GM18507 (cell line): Measurements from ENCODE around the gene INPP4A.
"Not testable (repeated sequence)": the region's sequence is repeated elsewhere in the genome, so short reads cannot be mapped to it uniquely, and the experiment has no call there.

Experiments
- DNase-seq: peaks from one replicate; pipeline ENCODE4 v3.0.0; 2011; ENCODE audit warnings: low read depth; ENCODE audit not compliant: insufficient read length; ENCODE audit errors: extremely low spot score
- FAIRE-seq: peaks from 2 replicates; lab custom pipeline; 2011; peaks lifted over from hg19 to GRCh38; lab: Jason Lieb, UNC

INPP4A gene

DNA sequence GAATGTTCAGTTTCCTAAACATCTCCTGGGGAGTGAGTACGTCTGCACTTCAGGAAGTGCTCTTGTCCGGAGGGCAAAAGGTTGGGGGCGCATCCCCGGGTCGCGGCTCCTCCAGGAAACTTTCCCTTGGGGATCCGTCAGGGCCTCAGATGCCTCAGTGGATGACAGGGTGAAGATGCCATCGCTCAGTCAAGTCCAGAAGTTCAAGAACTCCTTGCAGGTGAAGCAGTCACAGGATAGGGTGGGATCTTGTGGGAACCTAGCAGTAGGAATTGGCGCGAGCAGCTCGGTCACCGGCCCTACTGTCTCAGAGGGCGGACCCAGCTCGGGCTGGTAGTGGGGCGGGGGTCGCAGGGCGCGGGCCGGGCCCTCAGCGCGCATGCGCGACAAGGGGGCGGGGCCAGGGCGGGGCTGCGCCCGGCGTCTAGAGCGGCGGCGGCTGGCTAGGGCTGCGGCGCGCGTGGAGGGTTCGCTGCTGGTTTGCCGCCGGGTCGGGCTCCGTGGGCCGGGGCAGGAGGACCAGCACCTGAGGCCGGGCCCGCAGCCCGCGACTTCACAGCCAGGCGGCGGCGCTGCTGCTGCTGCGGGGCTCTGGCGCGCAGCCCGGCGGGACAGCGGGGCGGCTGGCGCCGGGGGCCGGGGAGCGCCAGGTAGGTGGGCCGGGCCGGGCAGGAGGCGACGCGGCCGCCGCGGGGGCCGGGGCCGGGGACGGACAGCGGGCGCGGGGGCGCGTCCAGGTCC, at the start of gene INPP4A:
Gene INPP4A, plus strand, starts transcription at position 423 of the 741 bp plus-strand sequence. CDS start 75,191 bp downstream, outside the sequence.
- DNase-seq: peak; percentile 75
- FAIRE-seq: peak; percentile 62

- FAIRE-seq: no peak
- DNase-seq: no peak
These were observed 48.7 kb upstream of the INPP4A start for GRCh38 chr2:98395977-98396376.

GRCh38 chr2:98396745-98397355, 47.8 kb upstream of the INPP4A start:
- FAIRE-seq (no peak), DNase-seq (no peak)

- no peak for FAIRE-seq
These were observed 45.5 kb upstream of the INPP4A start for GRCh38 chr2:98399140-98399539.

GRCh38 chr2:98403878-98404277, 40.8 kb upstream of the INPP4A start:
- DNase-seq (no peak), FAIRE-seq (no peak)

More at GRCh38 chr2:98399140-98399539, 45.5 kb upstream of the INPP4A start:
- no peak for DNase-seq

DNA sequence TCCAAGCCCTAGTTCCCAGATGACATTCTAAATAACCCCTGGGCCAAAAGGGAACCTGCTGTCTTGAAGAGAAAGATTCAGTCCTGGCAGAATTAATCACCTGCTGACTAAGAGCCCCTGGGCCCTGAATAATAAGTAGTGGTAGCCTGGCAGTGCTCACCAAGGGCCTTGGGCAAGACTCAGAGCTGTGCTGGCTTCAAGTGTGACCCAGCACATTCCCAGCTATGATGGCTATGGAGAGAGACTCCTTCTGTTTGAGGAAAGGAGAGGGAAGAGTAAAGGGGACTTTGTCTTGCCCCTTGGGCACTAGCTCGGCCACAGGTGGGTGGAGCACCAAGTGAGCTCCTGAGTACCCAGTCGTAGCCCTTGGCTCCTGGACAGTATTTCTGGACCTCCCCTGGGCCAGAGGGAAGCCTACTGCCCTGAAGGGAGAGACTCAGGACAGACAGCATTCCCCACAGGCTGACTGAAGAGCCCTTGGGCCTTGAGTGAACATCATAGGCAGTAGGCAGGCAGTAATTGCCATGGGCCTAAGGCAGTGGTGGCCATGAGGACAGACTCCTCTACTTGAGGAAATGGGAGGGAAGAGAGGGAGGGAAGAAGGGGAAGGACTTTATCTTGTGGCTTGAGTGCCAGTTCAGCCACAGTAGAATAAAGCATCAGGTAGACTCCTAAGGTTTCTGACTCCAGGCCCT, 40.0 kb upstream of the INPP4A start:
- FAIRE-seq (no peak), DNase-seq (no peak)

- FAIRE-seq (no peak), DNase-seq (no peak)
These were observed 39.4 kb upstream of the INPP4A start for GRCh38 chr2:98405301-98405700.

GRCh38 chr2:98408155-98408554, 36.5 kb upstream of the INPP4A start:
- no peak for DNase-seq
- FAIRE-seq: no peak

DNA sequence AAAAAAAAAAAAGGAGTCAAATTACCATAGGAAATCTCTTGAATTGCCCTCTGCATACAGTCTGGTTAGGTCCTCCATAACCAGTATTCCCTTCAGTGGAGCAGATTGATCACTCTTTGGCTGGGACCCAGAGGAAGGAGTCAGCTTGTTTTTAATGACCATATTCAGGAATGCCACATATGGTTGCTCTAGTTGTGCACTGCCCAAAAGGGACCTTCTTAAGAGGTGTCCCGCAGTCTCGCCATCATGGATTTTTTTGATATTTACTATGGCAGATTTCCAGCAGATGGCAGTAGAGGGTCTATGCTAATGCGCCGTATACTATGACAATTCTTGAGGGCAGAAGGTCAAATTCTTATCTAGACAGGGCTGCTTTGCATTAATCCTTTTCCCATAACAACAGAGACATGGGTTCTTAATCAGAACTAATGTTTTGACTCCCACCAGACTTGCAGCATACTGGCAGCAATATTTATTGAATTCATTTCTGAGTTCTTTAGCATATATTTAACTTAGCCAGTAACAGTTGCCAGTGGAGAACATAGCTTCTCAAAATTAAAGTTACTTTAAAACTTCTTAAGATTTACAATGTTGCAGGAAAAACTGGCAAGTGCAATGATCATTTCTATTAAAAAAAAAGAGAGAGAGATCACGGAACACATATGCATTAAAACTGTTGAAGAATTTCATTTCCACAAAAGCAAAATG, 31.8 kb upstream of the INPP4A start:
- peak; percentile 23 for DNase-seq

GRCh38 chr2:98414246-98414645, 30.4 kb upstream of the INPP4A start:
- not testable (repeated sequence) for FAIRE-seq, DNase-seq

More for the DNA sequence above, 31.8 kb upstream of the INPP4A start:
- FAIRE-seq: peak; percentile 90

DNA sequence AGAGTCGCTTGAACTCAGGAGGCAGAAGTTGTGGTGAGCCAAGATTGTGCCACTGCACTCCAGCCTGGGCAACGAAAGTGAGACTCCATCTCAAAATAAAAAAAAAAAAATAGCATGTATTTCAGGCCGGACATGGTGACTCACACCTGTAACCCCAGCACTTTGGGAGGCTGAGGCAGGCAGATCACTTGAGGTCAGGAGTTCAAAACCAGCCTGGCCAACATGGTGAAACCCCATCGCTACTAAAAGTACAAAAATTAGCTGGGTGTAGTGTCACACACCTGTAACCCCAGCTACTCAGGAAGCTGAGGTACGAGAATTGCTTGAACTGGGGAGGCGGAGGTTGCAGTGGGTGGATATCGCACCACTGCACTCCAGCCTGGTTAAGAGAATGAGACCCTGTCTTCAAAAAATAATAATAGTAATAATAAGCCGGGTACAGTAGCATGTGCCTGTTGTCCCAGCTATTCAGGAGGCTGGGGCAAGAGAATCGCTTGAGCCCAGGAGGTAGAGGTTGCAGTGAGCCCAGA, 28.9 kb upstream of the INPP4A start:
- not testable (repeated sequence) for FAIRE-seq, DNase-seq

GRCh38 chr2:98416383-98417159, 28.1 kb upstream of the INPP4A start:
- FAIRE-seq: no peak

DNA sequence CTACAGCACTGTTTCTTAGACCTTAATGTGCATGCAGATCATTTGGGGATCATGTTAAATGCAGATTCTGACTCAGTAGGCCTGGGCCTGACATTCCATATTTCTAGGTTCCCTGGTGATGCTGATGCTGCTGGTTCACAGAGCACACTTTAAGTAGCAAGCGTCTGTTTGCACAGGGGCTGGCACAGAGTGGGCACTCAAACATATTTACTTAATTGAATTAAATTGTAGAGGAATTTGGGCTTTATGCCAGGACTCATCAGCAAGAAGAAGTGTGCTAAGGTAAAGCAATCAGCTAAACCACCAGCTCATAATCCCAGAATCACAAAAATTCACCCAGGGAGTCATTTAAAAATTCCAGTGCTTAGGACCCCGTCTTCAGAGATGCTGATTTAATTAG, 25.1 kb upstream of the INPP4A start:
- FAIRE-seq (no peak), DNase-seq (no peak)

More at GRCh38 chr2:98416383-98417159, 28.1 kb upstream of the INPP4A start:
- no peak for DNase-seq

- no peak for FAIRE-seq
- no peak for DNase-seq
These were observed 24.5 kb upstream of the INPP4A start for GRCh38 chr2:98419977-98420725.

GRCh38 chr2:98422449-98422848, 22.2 kb upstream of the INPP4A start:
- FAIRE-seq: no peak
- DNase-seq: no peak

DNA sequence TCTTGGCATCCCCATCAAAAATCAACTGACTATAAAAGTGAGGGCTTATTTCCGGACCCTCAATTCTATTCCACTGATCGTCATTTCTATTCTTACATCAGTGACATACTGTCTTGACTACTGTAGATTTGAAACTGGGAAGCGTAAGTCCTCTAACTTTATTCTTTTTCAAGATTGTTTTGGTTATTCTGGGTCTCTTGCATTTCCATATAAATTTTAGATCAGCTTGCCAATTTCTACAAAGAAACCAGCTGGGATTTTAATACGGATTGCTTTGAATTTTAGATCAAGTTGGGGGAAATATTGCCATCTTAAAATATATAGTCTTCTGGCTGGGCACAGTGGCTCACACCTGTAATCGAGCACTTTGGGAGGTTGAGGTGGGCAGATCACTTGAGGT, 17.9 kb upstream of the INPP4A start:
- FAIRE-seq (no peak), DNase-seq (no peak)

DNA sequence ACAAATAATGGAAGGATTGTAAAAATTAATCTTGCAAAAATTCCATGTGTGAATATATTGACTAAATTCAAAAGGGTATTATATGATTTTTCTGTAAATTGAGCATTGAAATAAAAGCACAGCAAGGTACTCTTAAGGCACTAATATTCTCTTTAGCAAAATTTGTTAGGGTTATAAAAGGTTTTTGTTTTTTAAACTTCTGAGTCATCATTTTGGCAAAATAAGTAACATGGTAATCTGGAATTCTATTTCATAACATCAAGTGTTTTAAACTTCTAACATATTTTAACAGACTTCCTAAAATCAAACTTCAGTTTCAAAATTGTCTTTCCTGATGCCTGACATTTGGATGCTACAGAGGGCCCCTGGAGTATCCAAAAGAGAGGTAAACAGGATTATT, 12.5 kb upstream of the INPP4A start:
- no peak for FAIRE-seq
- no peak for DNase-seq

DNA sequence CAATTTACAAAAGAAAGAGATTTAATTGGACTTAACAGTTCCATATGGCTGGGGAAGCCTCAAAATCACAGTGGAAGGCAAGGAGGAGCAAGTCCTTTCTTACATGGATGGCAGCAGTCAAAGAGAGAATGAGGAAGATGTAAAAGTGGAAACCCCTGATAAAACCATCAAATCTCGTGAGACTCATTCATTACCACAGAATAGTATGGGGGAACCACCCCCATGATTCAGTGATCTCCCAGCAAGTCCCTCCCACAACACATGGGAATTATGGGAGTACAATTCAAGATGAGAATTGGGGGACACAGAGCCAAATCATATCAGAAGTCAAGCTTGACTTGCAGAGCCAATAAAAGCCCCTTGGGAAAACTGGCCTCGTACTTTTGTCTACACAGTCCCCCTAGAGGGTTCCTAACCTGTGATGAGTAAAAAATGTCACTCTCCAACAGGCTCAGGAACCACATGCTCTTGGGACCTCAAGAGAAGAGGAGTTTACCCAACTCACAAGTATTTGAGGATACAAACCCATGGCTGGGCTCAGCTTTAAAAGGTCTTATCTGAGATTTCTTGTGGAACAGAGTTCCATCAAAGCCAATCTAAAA, 11.2 kb upstream of the INPP4A start:
- FAIRE-seq: no peak

More for the DNA sequence above, 11.2 kb upstream of the INPP4A start:
- DNase-seq: no peak
